ENCODE data around the gene BCLAF1. TPM values are rescaled to one million over a fixed set of nuclear protein-coding genes. Genes with fewer than 3 reads are reported as not detected.
"Not testable (repeated sequence)": the region's sequence is repeated elsewhere in the genome, so short reads cannot be mapped to it uniquely, and the experiment has no call there.

BCLAF1 gene
- total RNA-seq, 2 experiments from 2014 or later, result 166 to 223 TPM

GRCh38 chr6:136224974-136225373 lies 64.7 kb downstream of the BCLAF1 start:
- CTCF ChIA-PET, result interaction anchor here (0.7 to 2.2 kb wide), 3 partner anchors 73 to 689 kb away, joined by 3 to 9 read pairs (median 4); no protein-coding TSS in a partner anchor
- intact Hi-C loops (cut with DNase I, micrococcal nuclease), result loop anchor here (5.0 kb wide), 5 partner anchors 193 to 773 kb away; no protein-coding TSS in a partner anchor
- H3K36me3 Mint-ChIP-seq (ENCODE audit: low read depth); POLR2A ChIA-PET; DNase-seq; H3K9me3 Mint-ChIP-seq (ENCODE audit: low read depth); H3K4me3 Mint-ChIP-seq; H3K27ac Mint-ChIP-seq; H3K27me3 Mint-ChIP-seq; ATAC-seq: not testable (repeated sequence)
- H3K4me1 Mint-ChIP-seq, result peaks cover 11% of the 10 kb centered on the region

- ATAC-seq (no peak), DNase-seq (no peak)
- intact Hi-C loops (cut with DNase I, micrococcal nuclease), result no loop called here
- CTCF ChIA-PET, result no interaction called here
- no peaks in the 10 kb centered on the region for H3K36me3 Mint-ChIP-seq (ENCODE audit: low read depth)
- H3K4me1 Mint-ChIP-seq, result no peaks in the 10 kb centered on the region
- H3K27me3 Mint-ChIP-seq, result no peaks in the 10 kb centered on the region
- H3K9me3 Mint-ChIP-seq (ENCODE audit: low read depth), result peaks cover 3% of the 10 kb centered on the region
- POLR2A ChIA-PET, result no interaction called here
- H3K4me3 Mint-ChIP-seq, result no peak overlapping the region
- no peak overlapping the region for H3K27ac Mint-ChIP-seq
These were observed 72.9 kb downstream of the BCLAF1 start for GRCh38 chr6:136216503-136217401.

DNA sequence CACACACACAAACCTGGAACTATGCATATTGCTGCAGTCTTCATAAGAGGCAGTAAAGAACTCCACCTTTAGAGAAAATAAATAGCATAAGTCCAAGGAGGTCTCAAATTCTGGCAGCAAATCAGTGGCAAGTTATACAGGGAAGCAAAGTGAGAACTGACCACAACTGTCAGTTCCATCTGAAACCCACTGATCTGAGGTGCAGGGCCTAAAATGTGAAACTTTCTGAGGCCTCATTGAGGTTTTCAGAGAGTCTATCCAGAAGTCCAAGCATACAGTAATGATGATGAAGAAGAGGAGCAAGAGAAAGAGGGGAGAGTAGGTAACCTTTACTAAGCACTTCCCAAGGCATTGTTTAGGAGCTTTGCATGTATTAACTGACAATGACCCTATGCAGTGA lies 75.8 kb downstream of the BCLAF1 start:
- ATAC-seq, result no peak
- no peak for DNase-seq
- intact Hi-C loops (cut with DNase I, micrococcal nuclease), result no loop called here
- no peak overlapping the region for H3K4me3 Mint-ChIP-seq
- no peaks in the 10 kb centered on the region for H3K9me3 Mint-ChIP-seq (ENCODE audit: low read depth)
- ChIA-PET POLR2A (no interaction called here), CTCF (no interaction called here)
- no peaks in the 10 kb centered on the region for H3K36me3 Mint-ChIP-seq (ENCODE audit: low read depth)
- H3K27ac Mint-ChIP-seq, result no peak overlapping the region
- no peaks in the 10 kb centered on the region for H3K27me3 Mint-ChIP-seq
- no peaks in the 10 kb centered on the region for H3K4me1 Mint-ChIP-seq

DNA sequence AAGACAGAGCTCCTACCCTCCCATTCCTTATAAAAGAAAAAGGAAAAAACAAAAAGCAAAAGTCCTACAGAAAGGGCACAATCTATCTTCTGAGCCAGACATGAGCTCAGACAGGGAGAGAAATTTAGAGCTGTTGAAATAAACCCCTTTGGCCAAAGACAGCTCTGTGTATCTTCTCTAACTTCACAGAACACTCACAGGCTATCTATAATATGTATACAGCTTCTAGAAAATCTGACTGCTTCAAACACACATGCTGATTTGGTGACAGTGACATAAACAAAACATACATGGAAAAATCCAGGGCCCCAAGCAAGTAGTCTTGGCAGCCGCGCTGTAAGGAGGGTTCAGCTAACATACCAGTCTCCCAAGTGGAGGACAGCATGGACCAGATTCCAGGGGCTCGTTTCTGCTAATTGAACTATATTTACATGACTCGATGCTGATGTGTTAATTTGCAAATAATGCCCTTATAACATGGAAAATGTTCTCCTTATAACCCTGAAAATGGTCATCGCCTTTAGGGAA lies 76.6 kb downstream of the BCLAF1 start:
- ChIA-PET CTCF (interaction anchor here (0.6 to 1.1 kb wide), 3 partner anchors 13 to 547 kb away, joined by 3 read pairs; no protein-coding TSS in a partner anchor), POLR2A (no interaction called here)
- DNase-seq, result no peak
- Mint-ChIP-seq H3K4me3 (no peak overlapping the region), H3K9me3 (ENCODE audit: low read depth) (no peaks in the 10 kb centered on the region), H3K27me3 (no peaks in the 10 kb centered on the region), H3K27ac (no peak overlapping the region), H3K4me1 (no peaks in the 10 kb centered on the region), H3K36me3 (ENCODE audit: low read depth) (no peaks in the 10 kb centered on the region)
- no peak for ATAC-seq
- intact Hi-C loops (cut with DNase I, micrococcal nuclease), result no loop called here

- intact Hi-C loops (cut with DNase I, micrococcal nuclease), result no loop called here
- Mint-ChIP-seq H3K27me3 (no peaks in the 10 kb centered on the region), H3K27ac (no peak overlapping the region), H3K4me1 (no peaks in the 10 kb centered on the region), H3K4me3 (no peak overlapping the region), H3K36me3 (ENCODE audit: low read depth) (no peaks in the 10 kb centered on the region), H3K9me3 (ENCODE audit: low read depth) (no peaks in the 10 kb centered on the region)
- ATAC-seq, result no peak
- POLR2A ChIA-PET, result no interaction called here
- CTCF ChIA-PET, result interaction anchor here (0.6 to 1.1 kb wide), 4 partner anchors 14 to 546 kb away, joined by 3 to 4 read pairs (median 3); no protein-coding TSS in a partner anchor
- no peak for DNase-seq
These were observed 77.0 kb downstream of the BCLAF1 start for GRCh38 chr6:136212608-136213007.

GRCh38 chr6:136210398-136211165 lies 79.1 kb downstream of the BCLAF1 start:
- DNase-seq (no peak), ATAC-seq (no peak)
- ChIA-PET CTCF (interaction anchor here (0.6 to 0.9 kb wide), 2 partner anchors 40 to 53 kb away, joined by 3 to 4 read pairs; no protein-coding TSS in a partner anchor), POLR2A (interaction anchor here (0.6 kb wide), 1 partner anchor 109 kb away, joined by 3 read pairs; no protein-coding TSS in a partner anchor)
- H3K36me3 Mint-ChIP-seq (ENCODE audit: low read depth), result no peaks in the 10 kb centered on the region
- no peaks in the 10 kb centered on the region for H3K27me3 Mint-ChIP-seq
- intact Hi-C loops (cut with DNase I, micrococcal nuclease), result no loop called here
- no peaks in the 10 kb centered on the region for H3K9me3 Mint-ChIP-seq (ENCODE audit: low read depth)
- no peaks in the 10 kb centered on the region for H3K4me1 Mint-ChIP-seq
- no peak overlapping the region for H3K27ac Mint-ChIP-seq
- H3K4me3 Mint-ChIP-seq, result no peak overlapping the region

DNA sequence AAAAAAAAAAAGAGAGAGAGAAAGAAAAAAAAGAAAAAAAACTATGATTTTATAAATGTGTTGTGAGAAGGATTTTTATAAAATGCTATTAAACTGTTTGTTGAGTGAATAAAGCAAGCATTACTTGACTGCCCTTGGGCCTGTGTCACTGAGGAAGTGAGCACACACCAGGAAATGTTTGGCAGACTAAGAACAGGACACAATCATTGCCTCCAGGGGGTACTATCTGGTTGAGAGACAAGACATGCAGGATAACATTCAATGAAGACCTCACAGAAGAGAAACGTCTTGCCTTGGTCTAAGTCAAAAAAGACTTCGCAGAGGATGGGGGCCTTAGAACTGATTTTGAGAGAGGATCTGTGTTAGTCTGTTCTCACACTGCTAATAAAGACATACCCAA lies 80.2 kb downstream of the BCLAF1 start:
- intact Hi-C loops (cut with DNase I, micrococcal nuclease), result no loop called here
- Mint-ChIP-seq H3K36me3 (ENCODE audit: low read depth) (no peaks in the 10 kb centered on the region), H3K4me1 (no peaks in the 10 kb centered on the region), H3K9me3 (ENCODE audit: low read depth) (no peaks in the 10 kb centered on the region), H3K27me3 (no peaks in the 10 kb centered on the region), H3K4me3 (no peak overlapping the region), H3K27ac (no peak overlapping the region)
- no peak for DNase-seq
- ATAC-seq, result no peak
- CTCF ChIA-PET, result no interaction called here
- POLR2A ChIA-PET, result interaction anchor here (0.6 kb wide), 1 partner anchor 110 kb away, joined by 3 read pairs; no protein-coding TSS in a partner anchor

- ChIA-PET POLR2A (no interaction called here), CTCF (no interaction called here)
- Mint-ChIP-seq H3K4me1 (no peaks in the 10 kb centered on the region), H3K27ac (no peak overlapping the region), H3K4me3 (no peak overlapping the region), H3K9me3 (ENCODE audit: low read depth) (no peaks in the 10 kb centered on the region), H3K36me3 (ENCODE audit: low read depth) (no peaks in the 10 kb centered on the region), H3K27me3 (no peaks in the 10 kb centered on the region)
- ATAC-seq, result no peak
- no peak for DNase-seq
- intact Hi-C loops (cut with DNase I, micrococcal nuclease), result no loop called here
These were observed 80.9 kb downstream of the BCLAF1 start for GRCh38 chr6:136208783-136209182.

Other genes with a start within 250 kb of the BCLAF1 start
- gene MTFR2, start 39.5 kb downstream of the BCLAF1 start, total RNA-seq, result 10 to 100 TPM; 26.9 to 28.9 TPM

Measured in activated CD4-positive, alpha-beta T cell treated with anti-CD3 and anti-CD28 coated beads for 36 hours (primary cell).